ENCODE data around the gene FAM227B. TPM values are rescaled to one million over a fixed set of nuclear protein-coding genes. Genes with fewer than 3 reads are reported as not detected.
"Not testable (repeated sequence)": the region's sequence is repeated elsewhere in the genome, so short reads cannot be mapped to it uniquely, and the experiment has no call there.

FAM227B gene, protein sequence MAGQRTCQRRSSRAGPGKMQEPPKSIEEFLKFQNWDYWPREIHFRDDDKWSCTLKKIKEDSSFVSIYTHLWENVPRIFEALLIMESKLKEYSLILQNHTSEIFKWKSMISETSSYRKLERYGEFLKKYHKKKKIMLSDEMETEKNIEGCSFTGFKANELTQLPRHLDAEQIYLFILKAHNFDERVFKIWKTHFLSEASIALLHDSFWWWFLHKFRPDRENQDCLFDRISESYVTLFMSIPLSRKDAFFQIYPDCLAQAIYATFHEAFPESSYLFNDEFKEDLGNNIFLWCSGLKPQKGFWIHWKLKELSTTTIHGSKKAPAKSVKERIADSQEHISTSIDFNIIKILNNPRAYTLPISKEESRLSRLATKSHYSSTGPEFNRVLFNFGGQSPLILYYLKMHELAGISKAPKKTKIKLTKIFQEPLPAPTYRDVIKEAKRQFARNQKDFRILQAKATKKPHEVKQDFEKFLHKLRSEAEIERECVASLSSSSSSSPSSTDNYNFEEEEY
- polyA plus RNA-seq (2011; rRNA removed) (5.1 and 6.1 TPM in 2 replicates), polyA minus RNA-seq (2011; rRNA and poly(A)+ RNA removed) (2.9 and 4.3 TPM in 2 replicates)

DNA sequence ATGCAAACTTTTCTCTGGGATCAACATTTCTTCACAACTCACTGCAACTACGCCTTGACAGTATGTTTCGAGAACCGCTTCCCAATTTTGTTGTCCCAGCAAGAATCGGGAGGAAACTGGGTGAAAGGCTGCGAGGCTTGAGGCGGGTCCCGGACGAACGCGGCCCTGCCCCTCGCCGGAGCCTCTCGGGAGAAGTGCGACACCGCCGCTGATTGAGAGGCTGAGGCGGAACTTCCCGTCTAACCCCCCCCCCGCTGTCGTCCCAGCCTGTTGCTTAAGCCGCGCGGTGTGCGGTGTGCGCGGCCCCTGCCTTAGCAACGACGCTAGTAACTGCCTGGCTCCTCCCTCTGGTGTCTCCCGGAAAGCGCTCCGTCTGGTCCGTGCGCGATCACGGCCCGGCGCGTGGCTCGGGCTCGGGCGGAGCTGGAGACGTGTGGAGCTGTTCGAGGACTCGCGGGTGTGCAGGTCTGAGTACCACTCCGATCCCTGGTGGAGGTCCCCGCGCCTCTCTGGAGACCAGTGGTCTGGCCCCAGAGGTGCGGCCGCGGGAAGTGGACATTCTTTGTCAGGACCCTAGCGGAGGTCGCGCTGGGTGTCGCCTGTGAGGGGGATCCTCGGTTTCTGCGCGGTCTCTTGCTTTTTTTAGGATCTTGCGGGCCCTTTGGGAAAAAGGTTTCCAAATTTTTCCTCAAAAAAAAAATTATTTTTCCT lies at the start of gene FAM227B, which contains the start of gene DTWD1:
Gene FAM227B (minus strand): TSS at position 161 of the 711 bp plus-strand sequence. CDS start 5,647 bp downstream, outside the sequence.
Gene DTWD1 (plus strand): TSS at position 391 of the 711 bp plus-strand sequence. CDS start 4,120 bp downstream, outside the sequence.
- CTCF ChIA-PET: no interaction called here
- Histone ChIP-seq H3K9me3 (ENCODE audit: control insufficient read depth, insufficient read depth, low read length) (peaks cover 4% of the 10 kb centered on the region; the same call in 1 of the 2 replicates), H3K27me3 (ENCODE audit: control insufficient read depth, insufficient read depth, low read length) (no peaks in the 10 kb centered on the region), H3K27ac (ENCODE audit: low read depth, low read length) (peak within 1 kb of the TSS; percentile 93), H3K4me3 (ENCODE audit: low read depth, low read length) (peak within 1 kb of the TSS; percentile 80)
- POLR2A ChIA-PET: interaction anchor here (0.6 to 1.0 kb wide), 11 partner anchors 25 to 431 kb away, joined by 3 to 16 read pairs (median 4); no protein-coding TSS in a partner anchor
- TF ChIP-seq, protein P1, sequence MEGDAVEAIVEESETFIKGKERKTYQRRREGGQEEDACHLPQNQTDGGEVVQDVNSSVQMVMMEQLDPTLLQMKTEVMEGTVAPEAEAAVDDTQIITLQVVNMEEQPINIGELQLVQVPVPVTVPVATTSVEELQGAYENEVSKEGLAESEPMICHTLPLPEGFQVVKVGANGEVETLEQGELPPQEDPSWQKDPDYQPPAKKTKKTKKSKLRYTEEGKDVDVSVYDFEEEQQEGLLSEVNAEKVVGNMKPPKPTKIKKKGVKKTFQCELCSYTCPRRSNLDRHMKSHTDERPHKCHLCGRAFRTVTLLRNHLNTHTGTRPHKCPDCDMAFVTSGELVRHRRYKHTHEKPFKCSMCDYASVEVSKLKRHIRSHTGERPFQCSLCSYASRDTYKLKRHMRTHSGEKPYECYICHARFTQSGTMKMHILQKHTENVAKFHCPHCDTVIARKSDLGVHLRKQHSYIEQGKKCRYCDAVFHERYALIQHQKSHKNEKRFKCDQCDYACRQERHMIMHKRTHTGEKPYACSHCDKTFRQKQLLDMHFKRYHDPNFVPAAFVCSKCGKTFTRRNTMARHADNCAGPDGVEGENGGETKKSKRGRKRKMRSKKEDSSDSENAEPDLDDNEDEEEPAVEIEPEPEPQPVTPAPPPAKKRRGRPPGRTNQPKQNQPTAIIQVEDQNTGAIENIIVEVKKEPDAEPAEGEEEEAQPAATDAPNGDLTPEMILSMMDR (IDR thresholded peaks at IDR 0.05; ENCODE audit: low read depth, low read length): no peak
- DNase-seq (ENCODE audit: low read depth, low spot score): peak; percentile 96

DNA sequence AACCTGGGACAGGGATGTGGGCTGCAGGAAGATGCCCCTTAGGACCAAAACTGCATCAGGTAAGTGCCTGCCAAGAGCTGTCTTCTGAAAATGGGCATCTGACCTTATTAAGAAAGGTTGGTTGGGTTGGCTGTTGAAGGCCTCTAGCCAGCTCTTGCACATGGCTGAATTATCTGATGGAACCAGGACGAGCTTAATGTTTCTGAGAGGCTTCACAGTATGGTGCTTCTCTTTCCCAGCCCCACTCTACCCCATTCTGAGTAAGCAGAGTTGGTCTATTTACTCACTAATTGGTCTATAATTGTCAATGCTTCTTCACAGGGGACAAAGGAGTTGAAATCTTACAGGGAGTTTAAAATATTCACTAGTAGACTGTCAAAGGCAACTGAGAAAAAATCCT lies 48.7 kb upstream of the FAM227B start:
- no peak overlapping the region for H3K4me3 ChIP-seq (ENCODE audit: low read depth, low read length)
- ChIA-PET CTCF (interaction anchor here (1.0 kb wide), 1 partner anchor 27 kb away, joined by 3 read pairs; no protein-coding TSS in a partner anchor), POLR2A (no interaction called here)
- H3K27ac ChIP-seq (ENCODE audit: low read depth, low read length): no peak overlapping the region
- no peak for DNase-seq (ENCODE audit: low read depth, low spot score)
- H3K27me3 ChIP-seq (ENCODE audit: control insufficient read depth, insufficient read depth, low read length): no peaks in the 10 kb centered on the region
- TF ChIP-seq, protein P1 (IDR thresholded peaks at IDR 0.05; ENCODE audit: low read depth, low read length): no peak
- H3K9me3 ChIP-seq (ENCODE audit: control insufficient read depth, insufficient read depth, low read length): no peaks in the 10 kb centered on the region

DNA sequence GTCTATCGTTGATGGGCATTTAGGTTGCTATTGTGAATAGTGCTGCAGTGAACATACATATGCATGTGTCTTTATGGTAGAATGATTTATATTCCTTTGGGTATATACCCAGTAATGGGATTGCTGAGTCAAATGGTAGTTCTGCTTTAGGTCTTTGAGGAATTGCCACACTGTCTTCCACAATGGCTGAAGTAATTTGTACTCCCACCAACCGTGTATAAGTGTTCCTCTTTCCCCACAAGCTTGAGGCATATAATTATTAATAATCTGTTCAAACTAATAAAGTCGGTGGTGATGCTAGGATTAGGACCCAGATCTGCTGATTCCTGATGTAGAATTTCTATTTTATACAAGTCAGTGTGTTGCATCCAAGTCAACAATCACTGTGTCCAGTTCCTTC lies 45.9 kb upstream of the FAM227B start:
- CTCF ChIA-PET; H3K27me3 ChIP-seq (ENCODE audit: control insufficient read depth, insufficient read depth, low read length); H3K9me3 ChIP-seq (ENCODE audit: control insufficient read depth, insufficient read depth, low read length); POLR2A ChIA-PET; H3K27ac ChIP-seq (ENCODE audit: low read depth, low read length); DNase-seq (ENCODE audit: low read depth, low spot score); H3K4me3 ChIP-seq (ENCODE audit: low read depth, low read length): not testable (repeated sequence)

DNA sequence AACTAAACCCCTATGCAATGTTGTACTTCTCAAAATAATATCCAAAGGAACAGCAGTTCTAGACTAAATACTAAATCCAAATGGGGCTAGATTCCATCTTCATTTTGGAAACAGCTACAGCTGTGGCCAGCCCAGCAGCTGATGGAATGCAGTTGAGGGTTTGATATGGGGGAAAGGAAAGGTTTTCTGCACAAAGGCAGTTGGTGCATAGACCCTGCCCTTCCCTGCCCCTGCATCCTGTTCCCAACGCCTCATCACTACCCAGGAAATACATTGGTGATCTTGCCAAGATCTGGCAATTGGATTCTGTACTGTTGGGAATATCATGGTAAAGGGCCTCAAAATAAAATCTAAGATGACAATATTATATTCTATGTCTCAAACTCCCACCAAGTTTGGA lies 44.1 kb upstream of the FAM227B start:
- no peak overlapping the region for H3K4me3 ChIP-seq (ENCODE audit: low read depth, low read length)
- CTCF ChIA-PET: interaction anchor here (1.2 kb wide), 1 partner anchor 12 kb away, joined by 3 read pairs; no protein-coding TSS in a partner anchor
- DNase-seq (ENCODE audit: low read depth, low spot score): no peak
- no peak overlapping the region for H3K27ac ChIP-seq (ENCODE audit: low read depth, low read length)
- H3K9me3 ChIP-seq (ENCODE audit: control insufficient read depth, insufficient read depth, low read length): no peaks in the 10 kb centered on the region
- POLR2A ChIA-PET: no interaction called here
- no peaks in the 10 kb centered on the region for H3K27me3 ChIP-seq (ENCODE audit: control insufficient read depth, insufficient read depth, low read length)
- TF ChIP-seq, protein P1 (IDR thresholded peaks at IDR 0.05; ENCODE audit: low read depth, low read length): no peak

DNA sequence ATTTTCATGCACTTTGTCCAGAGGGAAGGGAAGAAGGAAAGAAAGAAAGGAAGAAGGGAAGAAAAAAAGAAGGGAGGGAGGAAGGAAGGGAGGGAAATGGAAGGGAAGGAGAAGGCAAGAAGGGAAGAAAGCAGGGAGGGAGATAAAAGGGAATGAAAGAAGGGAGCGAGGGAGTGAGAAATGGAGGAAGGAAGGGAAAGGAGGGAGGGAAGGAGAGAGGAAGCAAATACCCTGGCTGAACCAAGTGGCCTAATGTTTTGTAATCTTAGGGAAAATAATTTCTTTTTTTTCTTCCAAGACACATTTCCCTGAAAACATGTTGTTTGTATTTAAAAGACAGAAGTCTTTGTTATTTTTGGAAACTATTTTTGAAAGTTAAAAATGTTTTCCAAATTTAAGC lies 36.1 kb upstream of the FAM227B start:
- Histone ChIP-seq H3K27me3 (ENCODE audit: control insufficient read depth, insufficient read depth, low read length) (no peaks in the 10 kb centered on the region), H3K27ac (ENCODE audit: low read depth, low read length) (no peak overlapping the region), H3K9me3 (ENCODE audit: control insufficient read depth, insufficient read depth, low read length) (peaks cover 10% of the 10 kb centered on the region; the same call in 1 of the 2 replicates), H3K4me3 (ENCODE audit: low read depth, low read length) (no peak overlapping the region)
- CTCF ChIA-PET: no interaction called here
- POLR2A ChIA-PET: no interaction called here
- TF ChIP-seq, protein P1 (IDR thresholded peaks at IDR 0.05; ENCODE audit: low read depth, low read length): no peak
- no peak for DNase-seq (ENCODE audit: low read depth, low spot score)
